Muscle of leg (tissue), 11 donors: ENCODE results near the gene BCR. TPM values are rescaled to one million over a fixed set of nuclear protein-coding genes. Genes with fewer than 3 reads are reported as not detected.

Experiments
- DNase-seq: peaks from one replicate; pipeline ENCODE4 v3.0.0; 2013
- H3K27ac ChIP-seq: one replicate; pipeline ENCODE4 v1.5.1; 2013; ENCODE audit warnings: mild to moderate bottlenecking, low read length, control low read depth
- H3K27me3 ChIP-seq: one replicate; pipeline ENCODE4 v1.6.1; 2013; ENCODE audit warnings: low read length; ENCODE audit not compliant: control insufficient read depth, insufficient read depth
- H3K36me3 ChIP-seq: one replicate; pipeline ENCODE4 v1.6.1; 2013; ENCODE audit warnings: low read length; ENCODE audit not compliant: control insufficient read depth, insufficient read depth
- H3K4me1 ChIP-seq: one replicate; pipeline ENCODE4 v1.6.1; 2013; ENCODE audit warnings: low read length; ENCODE audit not compliant: control insufficient read depth, insufficient read depth
- H3K4me3 ChIP-seq: one replicate; pipeline ENCODE4 v1.5.1; 2013; ENCODE audit warnings: low read length, control low read depth
- H3K9me3 ChIP-seq: replicated peaks from 2 replicates; pipeline ENCODE4 v1.6.1; 2013; ENCODE audit warnings: low read depth, low read length; ENCODE audit not compliant: control insufficient read depth
- WGBS: methylation state at CpG from one replicate; pipeline ENCODE4 v1.1.5; 2013; ENCODE audit warnings: missing lambda C conversion rate; ENCODE audit not compliant: insufficient coverage; 5-methylcytosine and 5-hydroxymethylcytosine counted together
- polyA plus RNA-seq, 8 donors: library from polyadenylated mRNA; unstranded; fragments of 120-200 nt; gene quantifications; one replicate each; pipeline versions ENCODE4 v1.2.1 to v1.2.3, GENCODE V29; 2013; ENCODE audit warnings: inconsistent platforms in 1 of 8, low replicate concordance in 1 of 8; ENCODE audit not compliant: insufficient read length in 8 of 8, insufficient read depth in 1 of 8
- total RNA-seq: library from RNA; stranded (reverse); fragments of 120-200 nt; gene quantifications from one replicate; pipeline ENCODE4 v1.2.4, GENCODE V29; 2013

The BCR gene
- total and polyA plus RNA-seq, 9 donors = 12.7 to 27.0 (median 17.7) TPM

GRCh38 chr22:23158516-23159290 lies 21.6 kb upstream of the BCR start:
- Histone ChIP-seq H3K4me3 (no peak overlapping the region), H3K36me3 (no peaks in the 10 kb centered on the region), H3K27ac (no peak overlapping the region), H3K27me3 (peaks cover 4% of the 10 kb centered on the region), H3K4me1 (peaks cover 3% of the 10 kb centered on the region), H3K9me3 (no peaks in the 10 kb centered on the region)
- 78% methylated on average over 9 of the region's 14 CpGs for WGBS
- DNase-seq = no peak

DNA sequence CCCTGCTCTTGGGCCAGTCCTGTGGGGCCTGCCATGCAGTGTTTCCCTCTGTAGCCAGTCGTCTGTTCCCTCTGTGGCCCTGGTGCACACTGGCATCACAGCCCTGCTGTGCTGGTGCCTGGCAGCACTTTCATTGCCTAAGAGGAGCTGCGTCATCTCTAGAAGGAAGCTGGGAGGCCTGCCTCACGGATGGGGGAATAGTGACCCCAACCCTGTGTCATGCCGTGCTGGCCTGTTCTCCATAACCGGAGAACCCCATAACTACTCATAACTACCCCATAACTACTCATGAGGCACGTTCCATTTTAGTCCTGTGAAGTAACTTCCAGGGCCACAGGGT lies 21.0 kb upstream of the BCR start:
- peaks cover 9% of the 10 kb centered on the region for H3K4me1 ChIP-seq
- DNase-seq = no peak
- no peaks in the 10 kb centered on the region for H3K9me3 ChIP-seq
- no peak overlapping the region for H3K27ac ChIP-seq
- 83% methylated on average over 5 of the region's 6 CpGs for WGBS
- peaks cover 4% of the 10 kb centered on the region for H3K27me3 ChIP-seq
- H3K4me3 ChIP-seq = no peak overlapping the region
- no peaks in the 10 kb centered on the region for H3K36me3 ChIP-seq

DNA sequence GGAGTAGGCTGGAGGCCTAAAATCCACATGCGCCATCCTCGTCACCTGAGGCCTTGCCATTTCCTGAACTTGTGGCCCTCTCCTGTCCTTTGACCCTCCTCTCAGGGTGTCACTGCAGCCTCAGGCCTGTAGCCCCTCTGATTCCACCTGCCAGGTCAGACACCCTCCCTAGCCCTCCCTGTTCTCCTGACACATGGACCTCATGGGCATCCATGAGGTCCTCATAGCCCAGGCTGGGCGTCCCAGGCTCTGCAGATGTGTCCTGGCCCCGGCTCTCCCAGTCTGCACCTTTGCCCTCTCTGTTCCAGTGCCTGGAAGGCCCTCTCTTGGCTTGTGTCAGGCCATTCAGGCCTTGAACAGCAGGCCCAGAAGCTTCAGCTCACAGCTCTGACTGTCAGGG lies 19.3 kb upstream of the BCR start:
- Histone ChIP-seq H3K4me3 (no peak overlapping the region), H3K27ac (no peak overlapping the region), H3K4me1 (peaks cover 11% of the 10 kb centered on the region), H3K27me3 (peaks cover 7% of the 10 kb centered on the region), H3K36me3 (no peaks in the 10 kb centered on the region), H3K9me3 (no peaks in the 10 kb centered on the region)
- no peak for DNase-seq
- WGBS = 93% methylated on average over 4 of the region's 4 CpGs

DNA sequence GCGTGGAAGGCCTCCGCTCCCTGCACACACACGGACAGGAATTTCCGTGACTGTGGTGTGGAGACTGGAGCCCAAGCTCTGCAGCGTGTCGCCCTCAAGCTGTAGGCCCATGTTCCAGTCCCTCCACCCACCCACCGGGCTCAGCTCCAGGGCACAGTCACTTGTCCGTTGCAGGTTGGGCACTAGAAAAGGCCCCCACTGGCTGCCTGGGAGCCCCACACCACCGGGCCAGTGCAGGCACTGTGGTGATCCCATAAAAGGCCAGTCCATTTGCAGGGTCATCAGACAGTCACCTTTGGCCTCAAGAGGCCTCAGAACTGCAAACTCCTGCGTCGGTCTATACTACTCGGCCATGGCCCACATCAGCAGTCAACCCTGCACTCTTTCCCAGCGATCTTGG lies 18.7 kb upstream of the BCR start:
- no peaks in the 10 kb centered on the region for H3K9me3 ChIP-seq
- DNase-seq = no peak
- H3K4me3 ChIP-seq = no peak overlapping the region
- H3K27ac ChIP-seq = no peak overlapping the region
- H3K36me3 ChIP-seq = no peaks in the 10 kb centered on the region
- peaks cover 9% of the 10 kb centered on the region for H3K27me3 ChIP-seq
- 64% methylated on average over 12 of the region's 13 CpGs for WGBS
- H3K4me1 ChIP-seq = peaks cover 11% of the 10 kb centered on the region

- DNase-seq = peak; percentile 46
- Histone ChIP-seq H3K9me3 (no peaks in the 10 kb centered on the region), H3K36me3 (no peaks in the 10 kb centered on the region), H3K4me3 (no peak overlapping the region), H3K27me3 (peaks cover 6% of the 10 kb centered on the region), H3K4me1 (peaks cover 11% of the 10 kb centered on the region), H3K27ac (no peak overlapping the region)
- 58% methylated on average over 5 of the region's 8 CpGs for WGBS
Observed at GRCh38 chr22:23163665-23164064, 16.6 kb upstream of the BCR start.

DNA sequence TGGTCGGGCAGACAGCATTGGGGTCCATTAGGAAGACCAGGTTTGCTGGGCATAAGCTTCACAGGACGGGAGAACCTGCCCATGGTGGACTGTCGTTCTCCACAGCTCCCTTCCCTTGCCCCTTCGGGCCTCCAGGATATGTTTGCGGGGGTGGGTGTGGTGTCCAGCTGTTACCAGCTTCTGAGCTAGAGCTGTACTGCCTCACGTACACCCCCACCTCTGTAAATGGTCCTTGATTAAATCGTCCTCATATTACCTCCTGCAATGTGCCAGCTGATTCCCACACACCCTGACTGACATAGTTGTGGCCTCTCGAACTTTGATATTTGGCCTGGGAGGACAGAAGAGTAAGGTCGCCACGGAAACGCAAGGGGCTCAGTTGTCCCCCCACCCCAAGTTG lies 16.2 kb upstream of the BCR start:
- WGBS = 84% methylated on average over 5 of the region's 11 CpGs

DNA sequence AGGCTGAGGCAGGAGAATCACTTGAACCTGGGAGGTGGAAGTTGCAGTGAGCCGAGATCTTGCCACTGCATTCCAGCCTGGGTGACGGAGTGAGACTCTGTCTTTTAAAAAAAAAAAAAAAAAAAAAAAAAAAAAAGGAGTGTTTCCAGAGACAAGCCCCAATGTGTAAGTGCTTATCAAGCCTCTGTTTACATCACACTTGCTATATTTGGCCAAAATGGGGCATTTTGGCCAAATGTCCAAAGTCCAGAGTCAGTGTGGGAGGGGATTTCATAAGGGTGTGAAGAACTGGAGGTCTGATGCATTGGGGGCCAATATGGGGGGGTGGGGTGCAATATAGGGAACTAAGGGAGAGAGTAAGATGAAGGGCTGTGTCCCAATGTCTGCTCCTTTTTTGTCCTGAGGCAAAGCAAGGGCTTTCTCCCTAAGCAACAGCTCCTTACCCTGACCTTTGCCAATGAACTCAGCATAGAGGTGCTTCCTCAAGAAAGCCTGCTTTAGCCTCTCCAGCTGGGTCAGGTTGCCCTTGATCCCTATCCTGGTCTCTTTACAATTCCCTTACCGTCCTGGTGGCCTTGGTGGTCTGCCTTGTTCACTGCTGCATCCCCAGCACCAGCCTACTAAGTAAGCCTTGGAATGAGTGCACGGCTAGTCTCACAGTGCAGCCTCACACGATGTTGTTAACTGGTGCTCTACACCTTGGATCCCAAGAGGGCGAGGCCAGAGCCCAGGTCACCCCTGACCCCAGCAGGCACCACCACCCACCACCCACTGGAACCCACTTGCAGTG lies 14.1 kb upstream of the BCR start:
- Histone ChIP-seq H3K27me3 (peaks cover 6% of the 10 kb centered on the region), H3K36me3 (no peaks in the 10 kb centered on the region), H3K9me3 (no peaks in the 10 kb centered on the region), H3K27ac (no peak overlapping the region), H3K4me1 (peaks cover 11% of the 10 kb centered on the region), H3K4me3 (no peak overlapping the region)
- 78% methylated on average over 4 of the region's 6 CpGs for WGBS
- no peak for DNase-seq

More for the DNA sequence above, 16.2 kb upstream of the BCR start:
- Histone ChIP-seq H3K9me3 (no peaks in the 10 kb centered on the region), H3K27ac (no peak overlapping the region), H3K4me1 (peaks cover 11% of the 10 kb centered on the region), H3K4me3 (no peak overlapping the region), H3K36me3 (no peaks in the 10 kb centered on the region), H3K27me3 (peaks cover 6% of the 10 kb centered on the region)
- no peak for DNase-seq

DNA sequence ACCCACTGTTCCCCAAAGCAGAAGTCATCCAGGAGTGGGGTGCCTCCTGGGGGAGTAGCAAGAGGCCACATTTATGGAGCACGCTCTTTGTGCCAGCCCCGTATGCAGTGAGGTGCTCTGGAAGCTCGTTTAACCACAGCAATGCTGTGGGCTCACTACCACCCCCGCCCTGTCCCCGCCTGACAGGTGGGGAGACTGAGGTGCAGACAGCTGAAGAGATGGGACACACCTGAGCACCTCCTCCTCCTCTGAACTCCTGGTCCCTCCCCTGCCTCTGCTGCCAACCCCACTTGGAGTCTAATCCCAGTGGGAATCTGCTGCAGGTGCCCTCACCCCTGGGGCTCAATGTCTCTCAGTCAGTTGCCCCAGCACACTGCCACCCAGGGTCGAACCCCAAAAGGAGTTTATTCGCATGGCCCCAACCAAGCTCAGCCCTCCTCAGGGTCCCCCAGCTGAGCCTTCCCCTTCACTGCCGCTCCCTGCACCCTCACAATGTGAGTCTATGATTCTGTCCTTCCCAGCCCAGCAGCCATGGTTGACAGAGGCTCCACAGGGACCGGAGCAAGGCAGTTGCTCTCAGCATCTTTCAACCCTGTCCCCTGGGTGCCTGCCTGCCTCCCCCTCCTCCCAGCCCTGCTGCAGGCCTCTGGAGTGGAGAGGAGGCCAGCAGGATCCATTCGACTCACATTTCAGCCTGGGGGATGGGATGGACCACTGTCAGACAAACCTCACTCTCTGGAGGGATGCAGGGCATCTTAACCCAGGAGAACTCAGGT lies 13.3 kb upstream of the BCR start:
- peaks cover 11% of the 10 kb centered on the region for H3K4me1 ChIP-seq
- 78% methylated on average over 8 of the region's 10 CpGs for WGBS
- no peak for DNase-seq

GRCh38 chr22:23168391-23169042 lies 11.8 kb upstream of the BCR start:
- Histone ChIP-seq H3K27me3 (peaks cover 6% of the 10 kb centered on the region), H3K4me3 (no peak overlapping the region), H3K4me1 (peaks cover 10% of the 10 kb centered on the region), H3K27ac (no peak overlapping the region), H3K9me3 (no peaks in the 10 kb centered on the region), H3K36me3 (no peaks in the 10 kb centered on the region)
- 90% methylated on average over 5 of the region's 9 CpGs for WGBS
- DNase-seq = no peak

More for the DNA sequence above, 13.3 kb upstream of the BCR start:
- Histone ChIP-seq H3K27ac (no peak overlapping the region), H3K36me3 (no peaks in the 10 kb centered on the region), H3K4me3 (no peak overlapping the region), H3K27me3 (peaks cover 6% of the 10 kb centered on the region), H3K9me3 (no peaks in the 10 kb centered on the region)

DNA sequence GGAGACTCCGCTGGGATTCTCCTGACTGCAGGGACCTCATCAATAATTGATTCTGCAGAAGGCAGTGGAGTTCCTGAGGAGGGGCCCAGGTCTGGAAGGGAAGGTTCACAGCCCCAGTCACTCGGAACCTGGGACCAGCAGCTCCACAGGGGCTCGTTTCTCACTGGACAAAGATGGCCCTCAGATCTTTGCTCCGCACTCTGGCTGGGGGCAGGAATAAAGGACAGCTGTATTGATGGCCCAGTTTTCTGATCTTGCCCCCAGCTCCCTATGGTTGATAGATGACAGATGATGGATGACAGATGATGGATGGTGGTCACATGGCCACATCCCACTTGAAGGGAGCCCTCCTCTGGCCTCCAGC lies 11.3 kb upstream of the BCR start:
- Histone ChIP-seq H3K27ac (no peak overlapping the region), H3K4me1 (peaks cover 5% of the 10 kb centered on the region), H3K27me3 (peaks cover 6% of the 10 kb centered on the region), H3K36me3 (no peaks in the 10 kb centered on the region), H3K4me3 (no peak overlapping the region), H3K9me3 (no peaks in the 10 kb centered on the region)
- WGBS = 78% methylated on average over 4 of the region's 4 CpGs
- no peak for DNase-seq
